HG03521 (cell line): ENCODE results near the gene LATS1.
"Not testable (repeated sequence)": the region's sequence is repeated elsewhere in the genome, so short reads cannot be mapped to it uniquely, and the experiment has no call there.

Experiments used
- ATAC-seq: cut with Tn5 transposase; IDR thresholded peaks from one replicate; pipeline ENCODE4 v1.9.1; 2021; ENCODE audit warnings: mild to moderate bottlenecking, moderate library complexity; ENCODE audit not compliant: unreplicated experiment

Gene LATS1

DNA sequence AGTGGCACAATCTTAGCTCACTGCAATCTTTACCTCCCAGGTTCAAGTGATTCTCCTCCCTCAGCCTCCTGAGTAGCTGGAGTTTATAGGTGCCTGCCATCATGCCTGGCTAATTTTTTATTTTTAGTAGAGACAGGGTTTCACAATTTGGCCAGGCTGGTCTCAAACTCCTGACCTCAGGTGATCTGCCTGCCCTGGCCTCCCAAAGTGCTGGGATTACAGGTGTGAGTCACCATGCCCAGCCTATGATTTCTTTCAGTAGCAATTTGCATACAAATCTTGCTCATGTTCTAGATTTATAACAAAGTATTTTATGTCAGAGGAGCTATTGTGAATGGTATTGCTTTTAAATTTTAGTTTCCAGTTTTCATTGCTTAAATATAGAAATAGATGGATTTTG is 45.6 kb downstream of the LATS1 start:
- not testable (repeated sequence) for ATAC-seq

DNA sequence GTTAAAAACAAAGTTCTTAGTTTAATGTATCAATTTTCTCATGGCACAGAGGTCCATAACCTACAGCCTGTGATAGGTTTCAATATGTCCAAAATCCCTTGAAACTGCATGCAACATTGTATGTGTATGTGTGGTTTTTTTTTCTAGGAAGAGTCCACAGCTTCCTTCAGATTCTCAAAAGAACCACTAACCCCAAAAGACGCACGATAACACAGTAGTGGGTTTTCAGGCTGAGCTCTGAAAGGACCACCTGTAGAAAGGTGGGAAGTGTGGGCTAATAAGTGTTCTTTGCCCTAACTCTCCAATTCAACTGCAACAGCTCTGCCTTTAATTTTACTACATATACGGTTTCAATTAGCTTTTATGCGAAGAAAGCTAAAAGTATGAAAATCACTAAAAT is 57.9 kb downstream of the LATS1 start:
- ATAC-seq, result no peak

DNA sequence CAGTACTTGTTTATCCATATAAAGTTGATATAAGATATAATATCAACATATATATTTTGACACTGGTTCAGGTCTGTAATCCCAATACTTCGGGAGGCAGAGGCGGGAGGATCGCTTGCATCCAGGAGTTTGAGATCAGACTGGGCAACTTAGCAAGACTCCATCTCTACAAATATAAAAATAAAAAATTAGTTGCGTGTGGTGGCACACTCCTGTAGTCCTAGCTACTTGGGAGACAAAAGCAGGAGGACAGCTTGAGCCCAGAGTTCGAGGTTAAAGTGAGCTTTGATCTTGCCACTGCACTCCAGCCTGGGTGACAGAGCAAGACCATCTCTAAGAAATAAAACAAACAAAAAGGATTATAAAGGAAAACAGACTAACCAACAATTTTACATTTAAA is 60.5 kb downstream of the LATS1 start:
- no peak for ATAC-seq

DNA sequence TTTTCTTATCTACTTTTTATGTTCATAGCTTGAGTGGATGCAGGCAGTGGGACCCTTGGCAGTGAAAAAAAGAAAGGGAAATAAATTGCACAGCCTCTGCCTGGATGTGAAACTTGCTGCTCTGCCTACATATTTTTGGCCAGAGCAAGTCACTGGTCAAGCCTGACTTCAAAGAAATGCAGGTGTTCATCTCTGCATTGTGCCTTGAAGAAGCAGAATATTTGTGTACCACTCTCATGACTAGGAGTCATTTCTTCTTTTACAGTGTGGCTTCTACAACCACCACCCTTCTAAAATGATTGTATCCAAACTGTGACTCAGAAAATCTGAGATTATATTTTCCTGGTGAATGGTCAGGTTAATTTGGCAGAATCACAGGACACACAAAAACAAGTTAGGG is 66.8 kb downstream of the LATS1 start:
- ATAC-seq, result no peak

DNA sequence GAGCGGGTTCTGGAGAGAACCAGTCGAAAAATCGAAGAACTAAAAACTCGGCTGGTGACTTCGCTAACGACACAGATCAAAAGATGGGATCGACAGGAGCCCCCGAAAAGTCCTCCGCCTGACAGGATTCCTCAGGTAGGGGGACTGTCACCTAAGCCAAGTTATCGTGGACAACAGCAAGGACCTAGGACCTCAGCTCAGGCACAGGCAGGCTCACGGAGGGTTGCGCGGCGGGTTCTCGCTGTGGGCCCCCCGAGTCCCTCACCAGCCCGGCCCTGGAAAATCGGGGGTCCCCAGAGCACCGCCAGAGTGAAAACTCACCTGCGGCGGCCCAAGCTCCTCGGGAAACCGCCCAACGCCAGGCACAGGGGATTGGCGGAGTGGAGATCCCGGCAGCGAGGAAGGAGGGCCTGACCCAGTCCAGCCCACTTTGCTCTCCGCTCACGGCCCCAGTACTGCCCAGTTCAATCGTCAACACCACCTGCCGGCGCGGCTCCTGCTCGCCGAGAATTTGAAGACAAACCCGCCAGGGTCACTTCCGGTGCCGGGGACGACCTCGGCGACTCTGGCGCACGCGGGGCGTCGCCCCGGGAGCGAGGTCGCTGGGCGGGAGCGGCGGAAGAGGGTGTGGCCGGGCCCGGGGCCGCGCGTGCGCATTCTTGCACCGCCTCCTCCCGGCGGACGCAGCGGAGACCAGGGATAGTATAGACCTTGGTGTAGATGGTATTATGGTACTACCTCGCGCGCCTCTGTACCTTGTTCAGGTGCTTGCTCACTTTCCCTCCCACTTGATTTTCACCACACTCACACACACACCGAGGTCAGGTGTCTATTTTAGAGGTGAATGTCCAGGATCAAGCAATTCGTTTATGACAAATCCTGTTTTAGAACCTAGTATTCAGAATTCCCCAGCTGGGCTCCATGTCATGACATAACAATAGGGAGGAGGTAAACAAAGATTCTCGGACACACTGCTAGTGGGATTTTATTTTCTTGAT is 69.5 kb downstream of the LATS1 start, which contains the start of gene KATNA1:
Gene KATNA1, minus strand, starts transcription at position 567 of the 998 bp plus-strand sequence. CDS start 10,167 bp downstream, outside the sequence.
- peak; percentile 92 for ATAC-seq

DNA sequence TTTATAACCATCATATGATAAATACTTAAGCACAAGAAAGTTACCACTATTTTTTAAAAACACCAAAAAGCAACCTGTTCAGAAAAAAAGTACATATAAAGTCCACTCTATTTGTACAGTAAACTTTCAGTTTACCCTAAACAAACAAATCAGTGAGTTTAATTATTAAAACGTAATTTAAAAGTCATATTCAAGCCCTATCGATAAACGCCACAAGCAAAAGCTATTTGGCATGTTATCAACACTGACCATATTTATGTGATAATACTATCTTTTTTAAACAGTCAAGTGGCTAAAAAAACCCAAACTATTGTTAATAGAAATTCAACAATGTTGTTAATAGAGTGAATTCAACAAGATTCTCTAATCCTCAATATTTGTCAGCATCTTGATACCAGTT is 71.3 kb downstream of the LATS1 start:
- ATAC-seq, result no peak

DNA sequence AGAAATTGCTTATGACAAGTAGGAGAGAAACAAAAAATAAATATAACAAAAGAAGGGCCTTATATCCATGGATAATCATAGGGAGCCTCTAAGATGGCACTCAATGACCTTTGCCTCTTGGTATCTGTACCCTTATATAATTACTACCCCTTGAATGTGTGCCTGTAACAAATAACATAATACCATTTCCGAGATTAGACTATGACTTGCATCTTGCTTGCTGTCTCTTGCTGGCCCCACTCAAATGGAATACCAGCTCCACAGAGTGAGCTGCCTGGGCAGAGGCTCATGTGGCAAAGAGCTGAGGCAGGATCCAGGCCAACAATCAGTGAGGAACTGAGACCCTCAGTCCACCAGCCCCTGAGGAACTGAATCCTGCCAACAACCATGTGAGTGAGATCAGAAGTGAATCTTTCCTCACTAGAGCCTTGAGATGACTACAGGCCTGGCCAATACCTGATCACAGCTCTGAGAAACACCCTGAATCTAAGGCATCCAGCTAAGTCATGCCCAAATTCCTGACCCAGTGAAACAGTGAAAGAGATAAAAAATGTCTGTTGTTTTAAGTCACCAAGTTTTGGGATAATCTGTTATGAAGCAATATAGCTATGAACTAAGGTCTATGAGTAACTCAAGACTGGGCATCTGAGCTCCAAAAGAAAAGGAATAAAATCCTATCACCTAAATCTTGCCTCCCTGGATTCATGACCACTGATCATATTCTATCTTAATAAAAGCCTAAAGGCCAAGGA is 74.9 kb downstream of the LATS1 start:
- ATAC-seq, result no peak

DNA sequence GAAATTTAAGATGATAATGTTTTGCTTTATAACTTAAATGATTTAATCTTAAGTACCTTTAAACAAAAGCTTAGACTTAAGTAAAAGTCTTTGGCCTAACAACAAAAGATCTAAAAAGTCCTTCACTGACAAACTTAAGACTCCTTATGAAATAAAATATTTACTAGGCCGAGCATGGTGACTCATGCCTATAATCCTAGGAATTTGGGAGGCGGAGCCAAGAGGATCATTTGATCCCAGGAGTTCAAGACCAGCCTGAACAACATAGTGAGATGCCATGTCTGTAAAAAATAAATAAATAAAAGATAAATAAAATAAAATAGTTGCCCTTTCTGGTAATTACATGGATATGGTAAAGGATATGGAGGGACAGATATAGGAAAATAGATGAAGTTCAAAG is 81.8 kb downstream of the LATS1 start:
- ATAC-seq, result no peak

DNA sequence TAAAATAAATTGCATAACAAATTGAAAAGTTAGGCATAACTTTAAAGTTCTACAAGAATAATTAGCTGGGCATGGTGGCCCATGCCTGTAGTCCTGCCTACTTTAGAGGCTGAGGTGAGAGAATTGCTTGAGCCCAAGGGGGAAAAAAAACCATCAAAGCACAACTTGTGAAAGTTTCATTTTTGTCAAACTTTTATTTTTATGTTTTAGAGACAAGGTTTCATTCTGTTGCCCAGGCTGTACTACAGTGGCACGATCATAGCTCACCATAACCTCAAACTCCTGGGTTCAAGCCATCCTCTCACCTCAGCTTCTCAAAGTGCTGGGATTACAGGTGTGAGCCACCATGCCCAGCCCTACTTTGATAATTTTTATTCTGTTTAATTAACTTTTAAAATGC is 83.6 kb downstream of the LATS1 start:
- ATAC-seq, result no peak

DNA sequence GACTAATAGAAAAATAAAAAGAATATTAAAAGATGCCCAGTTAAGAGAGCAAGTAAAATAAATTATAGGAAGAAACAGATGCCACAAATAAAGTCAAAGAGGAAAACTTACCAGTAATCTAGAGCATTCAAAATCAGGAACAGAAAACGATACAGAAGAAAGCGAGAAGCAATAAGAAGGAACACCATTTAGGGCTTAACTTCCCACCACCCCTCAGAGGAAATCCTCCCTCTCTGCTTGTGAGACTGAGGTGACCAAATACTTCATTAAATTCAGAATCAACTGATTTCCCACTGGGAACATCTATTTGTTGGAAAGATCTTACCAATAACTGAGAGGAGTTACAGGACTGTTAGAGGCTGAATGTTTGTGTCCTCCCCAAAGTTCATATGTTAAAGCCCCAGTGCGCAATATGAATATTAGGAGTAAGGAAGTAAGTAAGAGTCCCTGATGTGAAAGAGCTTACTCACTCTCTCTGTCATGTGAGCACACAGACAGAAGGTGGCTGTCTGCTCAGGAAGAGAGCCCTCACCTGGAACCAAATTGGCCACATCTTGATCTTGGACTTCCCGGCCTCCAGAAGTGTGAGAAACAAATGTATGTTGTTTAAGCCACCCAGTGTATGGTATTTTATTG is 88.9 kb downstream of the LATS1 start:
- ATAC-seq, result no peak

DNA sequence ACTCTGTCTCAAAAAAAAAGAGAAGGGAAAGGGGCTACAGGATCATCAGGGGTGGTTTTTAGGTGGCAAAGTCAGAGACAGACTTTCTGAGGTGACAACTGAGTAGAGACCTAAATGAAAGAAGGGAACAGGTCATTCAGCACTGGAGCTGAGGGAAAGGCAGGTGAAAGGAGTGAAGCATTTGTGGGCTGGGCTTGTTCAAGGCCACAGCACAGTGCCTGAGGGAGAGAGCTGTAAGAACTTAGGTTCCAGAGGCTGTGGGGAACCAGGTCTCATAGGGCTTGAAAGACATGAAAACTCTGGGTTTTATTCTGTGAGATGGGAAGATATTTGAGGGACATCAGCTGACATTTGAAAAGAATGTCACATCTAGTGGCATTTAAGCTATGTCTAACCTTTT is 90.2 kb downstream of the LATS1 start:
- ATAC-seq, result no peak

DNA sequence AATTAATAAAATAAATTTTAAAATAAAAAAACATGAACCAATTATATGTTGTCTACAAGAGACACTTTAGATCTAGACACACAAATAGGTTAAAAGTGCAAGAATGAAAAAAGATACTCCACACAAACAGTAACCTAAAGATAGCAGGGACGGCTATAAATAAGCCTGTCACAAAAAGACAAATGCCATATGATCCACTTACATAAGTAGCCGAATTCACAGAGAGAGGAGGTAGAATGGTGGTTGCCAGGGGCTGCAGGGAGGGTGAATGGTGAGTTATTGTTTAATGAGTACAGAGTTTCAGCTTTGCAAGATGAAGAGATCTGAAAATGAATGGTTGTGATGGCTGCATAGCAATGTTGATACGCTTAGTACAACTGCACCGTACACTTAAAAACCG is 102.1 kb downstream of the LATS1 start:
- no peak for ATAC-seq

DNA sequence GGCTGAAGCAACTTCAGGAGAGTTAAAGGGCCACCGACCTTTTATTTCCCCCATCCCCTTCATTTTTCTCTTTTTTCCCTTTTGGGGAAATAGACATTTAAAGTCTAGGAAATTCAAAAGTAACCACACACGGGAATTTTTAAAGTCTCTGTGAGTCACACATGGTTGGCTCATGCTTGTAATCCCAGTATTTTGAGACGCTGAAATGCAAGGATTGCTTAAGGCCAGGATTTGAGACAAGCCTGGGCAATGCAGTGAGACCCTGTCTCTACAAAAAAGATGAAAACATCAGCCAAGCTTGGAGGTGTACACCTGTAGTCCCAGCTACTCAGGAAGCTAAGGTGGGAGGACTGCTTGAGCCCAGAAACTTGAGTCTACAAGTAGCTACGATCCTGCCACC is 103.6 kb downstream of the LATS1 start:
- no peak for ATAC-seq

DNA sequence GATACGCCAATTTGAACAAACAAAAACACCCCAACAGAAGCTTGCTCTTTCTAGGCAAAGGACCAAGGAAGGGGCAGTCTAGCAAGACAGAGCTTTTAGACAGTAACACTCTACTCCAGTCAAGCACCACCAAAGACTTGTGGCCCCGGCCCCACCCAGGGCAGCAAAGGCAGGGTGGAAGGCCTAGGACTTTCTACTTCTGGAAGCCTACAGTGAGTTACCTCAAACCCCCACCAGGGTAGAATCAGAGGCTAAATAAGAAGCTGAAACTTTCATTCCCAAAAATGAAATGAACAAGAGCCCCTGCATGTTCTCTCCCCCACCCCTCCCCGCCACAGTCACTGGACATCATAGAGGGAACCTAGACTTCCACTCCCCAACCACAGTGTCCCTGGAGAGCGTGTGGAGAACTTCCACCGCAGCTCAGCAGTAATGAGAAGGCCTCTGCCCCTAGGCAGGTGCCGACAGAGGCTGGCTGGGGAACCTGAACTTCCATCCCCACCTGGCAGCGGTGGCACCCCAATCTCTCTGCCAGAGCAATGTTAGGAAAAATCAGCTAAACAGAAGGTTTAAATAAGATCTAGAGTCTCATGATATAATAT is 109.4 kb downstream of the LATS1 start:
- no peak for ATAC-seq
